H9 (cell line): ENCODE data around the gene ACOX3. TPM values are rescaled to one million over a fixed set of nuclear protein-coding genes. Genes with fewer than 3 reads are reported as not detected.

Experiments
- DNase-seq: peaks from one replicate; pipeline ENCODE4 v3.0.0-alpha.2; 2017
- H2AFZ ChIP-seq: one replicate; pipeline ENCODE4 v1.6.1; 2013; ENCODE audit warnings: mild to moderate bottlenecking, low read length, control low read depth, moderate library complexity
- H2AK5ac ChIP-seq: 2 replicates; pipeline ENCODE4 v1.6.1; 2013; ENCODE audit warnings: low read length, control low read depth, mixed read lengths; ENCODE audit not compliant: insufficient read length
- H2BK120ac ChIP-seq: one replicate; pipeline ENCODE4 v1.6.1; 2013; ENCODE audit warnings: low read depth, mild to moderate bottlenecking, low read length, control low read depth, inconsistent platforms; ENCODE audit not compliant: poor library complexity, severe bottlenecking
- H2BK12ac ChIP-seq: 2 replicates; pipeline ENCODE4 v1.6.1; 2013; ENCODE audit warnings: low read length, control low read depth, mixed read lengths, low read depth; ENCODE audit not compliant: insufficient read length
- H2BK15ac ChIP-seq: 2 replicates; pipeline ENCODE4 v1.6.1; 2013; ENCODE audit warnings: low read depth, low read length, control low read depth
- H2BK20ac ChIP-seq: one replicate; pipeline ENCODE4 v1.6.1; 2013; ENCODE audit warnings: low read depth, mild to moderate bottlenecking, low read length, control low read depth, inconsistent platforms; ENCODE audit not compliant: poor library complexity, severe bottlenecking
- H2BK5ac ChIP-seq: 2 replicates; pipeline ENCODE4 v1.6.1; 2013; ENCODE audit warnings: low read length, control low read depth, mixed read lengths; ENCODE audit not compliant: insufficient read length
- H3K14ac ChIP-seq: 2 replicates; pipeline ENCODE4 v1.6.1; 2013; ENCODE audit warnings: low read length, control low read depth; ENCODE audit not compliant: insufficient read depth
- H3K18ac ChIP-seq: 2 replicates; pipeline ENCODE4 v1.6.1; 2013; ENCODE audit warnings: low read depth, mild to moderate bottlenecking, mixed read lengths, low read length, control low read depth; ENCODE audit not compliant: insufficient read length
- H3K23ac ChIP-seq: 2 replicates; pipeline ENCODE4 v1.6.1; 2013; ENCODE audit warnings: low read length, control low read depth, mixed read lengths, low read depth; ENCODE audit not compliant: insufficient read length
- H3K23me2 ChIP-seq: 2 replicates; pipeline ENCODE4 v1.6.1; 2013; ENCODE audit warnings: low read depth, mild to moderate bottlenecking, mixed read lengths, low read length, control low read depth; ENCODE audit not compliant: insufficient read length, poor library complexity, severe bottlenecking
- H3K27ac ChIP-seq: 2 replicates; pipeline ENCODE4 v1.5.1; 2013; ENCODE audit warnings: low read length, control low read depth, mixed read lengths, low read depth; ENCODE audit not compliant: insufficient read length
- H3K27me3 ChIP-seq: 2 replicates; pipeline ENCODE4 v1.6.1; 2013; ENCODE audit warnings: low read length, control low read depth, inconsistent platforms; ENCODE audit not compliant: insufficient read depth
- H3K4ac ChIP-seq: 2 replicates; pipeline ENCODE4 v1.6.1; 2013; ENCODE audit warnings: low read depth, mild to moderate bottlenecking, control low read depth, inconsistent platforms, low read length, moderate library complexity
- H3K4me1 ChIP-seq: 2 replicates; pipeline ENCODE4 v1.6.1; 2013; ENCODE audit warnings: low read length, control low read depth, inconsistent platforms; ENCODE audit not compliant: insufficient read depth
- H3K4me2 ChIP-seq: 2 replicates; pipeline ENCODE4 v1.6.1; 2013; ENCODE audit warnings: low read length, control low read depth, mixed read lengths; ENCODE audit not compliant: insufficient read length, insufficient read depth
- H3K56ac ChIP-seq: 2 replicates; pipeline ENCODE4 v1.6.1; 2013; ENCODE audit warnings: low read depth, mild to moderate bottlenecking, mixed read lengths, low read length, control low read depth; ENCODE audit not compliant: insufficient read length
- H3K79me1 ChIP-seq: 2 replicates; pipeline ENCODE4 v1.6.1; 2013; ENCODE audit warnings: low read depth, mild to moderate bottlenecking, moderate library complexity, low read length, control low read depth, inconsistent platforms; ENCODE audit not compliant: insufficient read depth, poor library complexity, severe bottlenecking
- H3K79me2 ChIP-seq: 2 replicates; pipeline ENCODE4 v1.6.1; 2013; ENCODE audit warnings: low read length, control low read depth, inconsistent platforms; ENCODE audit not compliant: insufficient read depth
- H3K9ac ChIP-seq: 2 replicates; pipeline ENCODE4 v1.6.1; 2013; ENCODE audit warnings: low read length, control low read depth, mixed read lengths; ENCODE audit not compliant: insufficient read length; ENCODE audit errors: extremely low read depth
- H3K9me3 ChIP-seq: one replicate; pipeline ENCODE4 v1.6.1; 2013; ENCODE audit warnings: low read depth, low read length, inconsistent platforms; ENCODE audit not compliant: control insufficient read depth
- H3T11ph ChIP-seq: one replicate; pipeline ENCODE4 v1.6.1; 2013; ENCODE audit warnings: mild to moderate bottlenecking, low read length, control low read depth, inconsistent platforms
- H4K20me1 ChIP-seq: one replicate; pipeline ENCODE4 v1.6.1; 2013; ENCODE audit not compliant: control insufficient read depth, insufficient read length, insufficient read depth
- H4K5ac ChIP-seq: 2 replicates; pipeline ENCODE4 v1.6.1; 2013; ENCODE audit warnings: low read depth, mild to moderate bottlenecking, mixed read lengths, low read length, control low read depth; ENCODE audit not compliant: insufficient read length
- H4K8ac ChIP-seq: replicated peaks from 2 replicates; pipeline ENCODE4 v1.6.1; 2013; ENCODE audit warnings: low read length, control low read depth, mixed read lengths, low read depth; ENCODE audit not compliant: insufficient read length
- H4K91ac ChIP-seq: 2 replicates; pipeline ENCODE4 v1.6.1; 2013; ENCODE audit warnings: low read depth, mild to moderate bottlenecking, moderate library complexity, mixed read lengths, low read length, control low read depth; ENCODE audit not compliant: insufficient read length
- H3K27ac Mint-ChIP-seq, 3 experiments: 2 replicates in 2 of 3; 3 replicates in 1 of 3; pipeline ENCODE4 v1.8.0; 2020 to 2021; ENCODE audit warnings: mixed read lengths in 3 of 3, mild to moderate bottlenecking in 1 of 3, moderate library complexity in 1 of 3
- H3K27me3 Mint-ChIP-seq: 2 replicates; pipeline ENCODE4 v1.8.0; 2021; ENCODE audit warnings: low read depth, mild to moderate bottlenecking, moderate library complexity, mixed read lengths
- H3K36me3 Mint-ChIP-seq, 3 experiments: 2 replicates in 2 of 3; 3 replicates in 1 of 3; pipeline ENCODE4 v1.8.0; 2020 to 2021; ENCODE audit warnings: low read depth in 3 of 3, mixed read lengths in 3 of 3; ENCODE audit not compliant: insufficient read depth in 1 of 3
- H3K4me1 Mint-ChIP-seq, 2 experiments: 2 replicates each; pipeline ENCODE4 v1.8.0; 2020; ENCODE audit warnings: mixed read lengths in 2 of 2
- H3K4me3 Mint-ChIP-seq, 2 experiments: 2 replicates in 1 of 2; 3 replicates in 1 of 2; pipeline ENCODE4 v1.8.0; 2020 to 2021; ENCODE audit warnings: mild to moderate bottlenecking in 2 of 2, mixed read lengths in 2 of 2, moderate library complexity in 1 of 2
- H3K9me3 Mint-ChIP-seq, 2 experiments: 2 replicates in 1 of 2; 3 replicates in 1 of 2; pipeline ENCODE4 v1.8.0; 2020; ENCODE audit warnings: mild to moderate bottlenecking in 2 of 2, mixed read lengths in 2 of 2, moderate library complexity in 1 of 2
- CTCF ChIP-seq: fragments of 200-600 bp; sonication (generic); conservative IDR thresholded peaks from 3 replicates; pipeline ENCODE4 v1.8.0; 2021; ENCODE audit warnings: antibody characterized with exemption, mild to moderate bottlenecking
- WGBS: extraction: QIAGEN DNeasy Blood & Tissue Kit; methylation state at CpG from one replicate; pipeline ENCODE4 v1.1.7; 2013; ENCODE audit warnings: missing lambda C conversion rate, low lambda C conversion rate, mixed read lengths; ENCODE audit not compliant: insufficient read length; ENCODE audit errors: extremely low coverage; 5-methylcytosine and 5-hydroxymethylcytosine counted together
- total RNA-seq: library from RNA; stranded (reverse); gene quantifications from 2 replicates; pipeline ENCODE4 v1.2.1, GENCODE V29; 2021

The ACOX3 gene
- total RNA-seq, 1 experiment from 2014 or later, result 13.8 TPM

GRCh38 chr4:8410066-8410625 is 30.4 kb downstream of the ACOX3 start:
- Histone ChIP-seq H2BK5ac (no peak overlapping the region), H2BK12ac (no peak overlapping the region), H4K5ac (no peak overlapping the region), H3K23me2 (no peaks in the 10 kb centered on the region), H3T11ph (no peak overlapping the region), H3K9ac (no peak overlapping the region), H3K79me1 (no peaks in the 10 kb centered on the region), H2AK5ac (no peak overlapping the region), H2AFZ (no peak overlapping the region), H2BK20ac (no peak overlapping the region), H3K79me2 (no peaks in the 10 kb centered on the region), H3K4me1 (no peaks in the 10 kb centered on the region), H4K8ac (no peak overlapping the region), H3K4ac (no peak overlapping the region), H3K14ac (no peak overlapping the region), H3K27me3 (no peaks in the 10 kb centered on the region), H3K18ac (no peak overlapping the region), H3K27ac (no peak overlapping the region), H4K20me1 (no peaks in the 10 kb centered on the region), H4K91ac (no peak overlapping the region), H3K23ac (no peak overlapping the region), H3K4me2 (no peak overlapping the region), H2BK120ac (no peak overlapping the region), H3K9me3 (no peaks in the 10 kb centered on the region), H2BK15ac (no peak overlapping the region), H3K56ac (no peak overlapping the region)
- DNase-seq, result no peak
- no CpG with 5 or more reads among the region's 9 CpGs for WGBS
- Mint-ChIP-seq H3K27ac (no peak overlapping the region), H3K36me3 (peaks cover 17 to 26% (median 21%) of the 10 kb centered on the region in 3 experiments), H3K4me3 (no peak overlapping the region), H3K27me3 (peaks cover 3% of the 10 kb centered on the region), H3K9me3 (peaks cover 13 to 17% of the 10 kb centered on the region in 2 experiments), H3K4me1 (peaks cover 7 to 12% of the 10 kb centered on the region in 2 experiments)
- no peak for TF ChIP-seq CTCF
